HG02943 (cell line): ENCODE results near the gene TMC1.

ENCODE experiments used
- ATAC-seq: cut with Tn5 transposase; IDR thresholded peaks from one replicate; pipeline ENCODE4 v1.9.1; 2021; ENCODE audit warnings: mild to moderate bottlenecking, low read depth, moderate library complexity; ENCODE audit not compliant: unreplicated experiment

Gene TMC1

GRCh38 chr9:72665421-72665820 lies 144.0 kb downstream of the TMC1 start:
- ATAC-seq, result no peak

- ATAC-seq, result no peak
These were observed 145.8 kb downstream of the TMC1 start for GRCh38 chr9:72667181-72667580.

- no peak for ATAC-seq
These were observed 153.6 kb downstream of the TMC1 start for GRCh38 chr9:72674961-72675360.

- no peak for ATAC-seq
These were observed 154.2 kb downstream of the TMC1 start for GRCh38 chr9:72675586-72675985.

GRCh38 chr9:72680593-72681282 lies 159.3 kb downstream of the TMC1 start:
- no peak for ATAC-seq

- ATAC-seq, result no peak
These were observed 159.8 kb downstream of the TMC1 start for GRCh38 chr9:72681283-72681630.

- ATAC-seq, result no peak
These were observed 163.2 kb downstream of the TMC1 start for GRCh38 chr9:72684615-72685014.

- ATAC-seq, result no peak
These were observed 164.5 kb downstream of the TMC1 start for GRCh38 chr9:72685911-72686310.

GRCh38 chr9:72687331-72687730 lies 165.9 kb downstream of the TMC1 start:
- no peak for ATAC-seq

GRCh38 chr9:72691671-72692070 lies 170.3 kb downstream of the TMC1 start:
- no peak for ATAC-seq

GRCh38 chr9:72695365-72695764 lies 174.0 kb downstream of the TMC1 start:
- no peak for ATAC-seq

GRCh38 chr9:72696511-72696910 lies 175.1 kb downstream of the TMC1 start:
- ATAC-seq, result no peak

- no peak for ATAC-seq
These were observed 180.1 kb downstream of the TMC1 start for GRCh38 chr9:72701510-72701909.

GRCh38 chr9:72703574-72703973 lies 182.2 kb downstream of the TMC1 start:
- ATAC-seq, result no peak

- ATAC-seq, result no peak
These were observed 183.4 kb downstream of the TMC1 start for GRCh38 chr9:72704688-72705375.

GRCh38 chr9:72718503-72718902 lies 197.1 kb downstream of the TMC1 start:
- no peak for ATAC-seq

GRCh38 chr9:72721067-72721466 lies 199.7 kb downstream of the TMC1 start:
- no peak for ATAC-seq

- ATAC-seq, result no peak
These were observed 205.5 kb downstream of the TMC1 start for GRCh38 chr9:72726947-72727346.

- no peak for ATAC-seq
These were observed 206.8 kb downstream of the TMC1 start for GRCh38 chr9:72728031-72728770.

GRCh38 chr9:72733895-72734294 lies 212.5 kb downstream of the TMC1 start:
- no peak for ATAC-seq

GRCh38 chr9:72734631-72735030 lies 213.2 kb downstream of the TMC1 start:
- ATAC-seq, result no peak

- no peak for ATAC-seq
These were observed 222.4 kb downstream of the TMC1 start for GRCh38 chr9:72743836-72744235.
